Right atrium auricular region (tissue), 2 donors: ENCODE measurements around the gene CC2D1A. TPM values are rescaled to one million over a fixed set of nuclear protein-coding genes. Genes with fewer than 3 reads are reported as not detected.

Experiments
- DNase-seq: peaks from one replicate; pipeline ENCODE4 v3.0.0-alpha.2; 2019; ENCODE audit warnings: low spot score
- H3K27ac ChIP-seq, 2 donors: fragments of 200-600 bp; sonication (generic); 1 replicate in 1 of 2; 2 replicates in 1 of 2; pipeline ENCODE4 v1.5.1; 2016 to 2019
- H3K27me3 ChIP-seq, 2 donors: fragments of 200-600 bp; sonication (generic); one replicate each; pipeline versions ENCODE4 v1.5.1 to v1.6.0; 2017 to 2019
- H3K36me3 ChIP-seq: fragments of 200-600 bp; sonication (generic); one replicate; pipeline ENCODE4 v1.5.1; 2016
- H3K4me1 ChIP-seq, 2 donors: fragments of 200-600 bp; sonication (generic); one replicate each; pipeline versions ENCODE4 v1.5.1 to v1.6.0; 2017 to 2019
- H3K4me3 ChIP-seq, 2 donors: fragments of 200-600 bp; sonication (generic); 1 replicate in 1 of 2; 2 replicates in 1 of 2; pipeline ENCODE4 v1.5.1; 2017 to 2019; ENCODE audit warnings: mild to moderate bottlenecking in 1 of 2, moderate library complexity in 1 of 2
- H3K9me3 ChIP-seq, 2 donors: fragments of 200-600 bp; sonication (generic); one replicate each; pipeline ENCODE4 v1.5.1; 2019
- CTCF ChIP-seq, 2 donors: fragments of 200-600 bp; sonication (generic); IDR thresholded peaks; one replicate each; pipeline ENCODE4 v1.5.1; 2019; ENCODE audit warnings: antibody characterized with exemption in 2 of 2
- total RNA-seq, 2 donors: library from RNA; depleted of rRNA; stranded (reverse); fragments of >200 nt; gene quantifications; one replicate each; pipeline ENCODE4 v1.1.0, GENCODE V29; 2016

The CC2D1A gene
- total RNA-seq, 2 donors from 2014 or later, result 16.1 to 22.6 TPM

- Histone ChIP-seq H3K27ac (peak overlapping the region; percentile 89), H3K27me3 (no peaks in the 10 kb centered on the region), H3K36me3 (no peaks in the 10 kb centered on the region), H3K9me3 (no peaks in the 10 kb centered on the region), H3K4me3 (peak overlapping the region; percentile 22 to 40), H3K4me1 (peaks cover 0 to 24% of the 10 kb centered on the region in 2 donors)
- peak; percentile 95 for DNase-seq
- TF ChIP-seq CTCF (IDR thresholded peaks at IDR 0.05), result peak; percentile 97 to 99
Observed at GRCh38 chr19:13861714-13862531, 44.1 kb upstream of the CC2D1A start.

- no peak for DNase-seq
- peak overlapping the region; percentile 55 for H3K27ac ChIP-seq
- peaks cover 0 to 24% of the 10 kb centered on the region in 2 donors for H3K4me1 ChIP-seq
- no peak overlapping the region for H3K4me3 ChIP-seq
- no peaks in the 10 kb centered on the region for H3K9me3 ChIP-seq
- no peaks in the 10 kb centered on the region for H3K27me3 ChIP-seq
- no peaks in the 10 kb centered on the region for H3K36me3 ChIP-seq
- TF ChIP-seq CTCF (IDR thresholded peaks at IDR 0.05), result no peak
Observed at GRCh38 chr19:13864046-13864666, 41.8 kb upstream of the CC2D1A start.

- Histone ChIP-seq H3K27ac (peak overlapping the region; percentile 55), H3K36me3 (no peaks in the 10 kb centered on the region), H3K4me3 (peak overlapping the region; percentile 63 to 82), H3K9me3 (no peaks in the 10 kb centered on the region), H3K27me3 (no peaks in the 10 kb centered on the region), H3K4me1 (peaks cover 0 to 24% of the 10 kb centered on the region in 2 donors)
- no peak for DNase-seq
- no peak for TF ChIP-seq CTCF (IDR thresholded peaks at IDR 0.05)
Observed at GRCh38 chr19:13864667-13865570, 41.1 kb upstream of the CC2D1A start.

GRCh38 chr19:13865571-13866462, 40.2 kb upstream of the CC2D1A start:
- Histone ChIP-seq H3K27me3 (no peaks in the 10 kb centered on the region), H3K4me1 (peaks cover 0 to 23% of the 10 kb centered on the region in 2 donors), H3K4me3 (peak overlapping the region; percentile 63 to 82), H3K27ac (peak overlapping the region; percentile 56 to 66), H3K9me3 (no peaks in the 10 kb centered on the region), H3K36me3 (no peaks in the 10 kb centered on the region)
- no peak for TF ChIP-seq CTCF (IDR thresholded peaks at IDR 0.05)
- DNase-seq, result no peak
